Endometrial microvascular endothelial cells (primary cell): ENCODE results near the gene ERCC1. TPM values are rescaled to one million over a fixed set of nuclear protein-coding genes. Genes with fewer than 3 reads are reported as not detected.

ENCODE experiments used
- in situ Hi-C: cut with HindIII; loops from 2 replicates; pipeline ENCODE4 v1.10.0; 2017; ENCODE audit warnings: low sequenced_read_pairs, low pct_unique_long_range_greater_than_20kb; ENCODE audit errors: inconsistent ontology term
- total RNA-seq: library from RNA; depleted of rRNA; stranded (reverse); fragments of >200 nt; gene quantifications from one replicate; pipeline ENCODE4 v1.2.3, GENCODE V29; 2015; ENCODE audit errors: inconsistent ontology term

The ERCC1 gene
- total RNA-seq, 1 donor from 2014 or later, result 109 TPM

DNA sequence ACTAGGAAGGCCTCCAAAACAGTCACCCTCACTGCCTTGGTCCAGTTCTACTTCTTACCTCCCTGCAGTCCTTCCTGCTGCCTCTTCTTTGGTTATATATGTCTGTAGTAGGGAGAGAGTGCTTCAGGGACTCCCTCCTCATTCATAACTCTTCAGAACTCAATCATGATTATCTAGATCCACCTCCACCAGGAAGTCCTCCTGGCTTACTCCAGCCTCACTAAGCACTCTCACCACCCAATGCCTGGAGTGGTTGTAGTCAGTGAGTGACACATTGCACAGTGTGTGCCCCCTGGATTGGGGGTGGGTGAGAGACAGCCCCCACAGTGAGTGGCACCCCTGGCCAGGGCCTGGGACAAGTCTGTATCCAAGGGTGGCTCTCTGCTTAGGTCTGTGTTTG, 34.1 kb upstream of the ERCC1 start:
- in situ Hi-C loops, result no loop called here

- in situ Hi-C loops, result no loop called here
These were observed 32.7 kb upstream of the ERCC1 start for GRCh38 chr19:45456500-45456815.

GRCh38 chr19:45455707-45456499, 32.2 kb upstream of the ERCC1 start:
- in situ Hi-C loops, result no loop called here

GRCh38 chr19:45451850-45452387, 28.2 kb upstream of the ERCC1 start:
- in situ Hi-C loops, result no loop called here

GRCh38 chr19:45451131-45451849, 27.6 kb upstream of the ERCC1 start:
- in situ Hi-C loops, result no loop called here

- in situ Hi-C loops, result no loop called here
These were observed 26.3 kb upstream of the ERCC1 start for GRCh38 chr19:45450012-45450333.

DNA sequence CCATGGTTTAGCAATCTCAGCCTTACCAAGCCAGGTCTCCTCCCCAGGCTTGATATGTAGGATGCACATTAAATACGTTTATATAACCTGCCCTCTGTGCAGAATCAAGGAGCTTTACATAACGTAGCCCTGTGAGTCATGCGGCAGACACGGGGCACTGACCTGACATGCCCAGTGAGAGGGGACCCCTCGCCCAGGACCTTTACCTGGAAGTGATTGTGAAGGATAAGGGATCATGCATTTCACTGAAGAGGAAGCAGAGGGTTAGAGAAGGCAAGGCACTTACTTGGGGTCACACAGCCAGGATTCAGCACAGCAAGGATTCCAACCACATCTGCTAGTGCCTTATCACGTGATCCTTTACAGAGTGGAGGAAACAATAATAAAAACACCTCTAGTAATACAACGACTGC, 25.2 kb upstream of the ERCC1 start:
- in situ Hi-C loops, result no loop called here

DNA sequence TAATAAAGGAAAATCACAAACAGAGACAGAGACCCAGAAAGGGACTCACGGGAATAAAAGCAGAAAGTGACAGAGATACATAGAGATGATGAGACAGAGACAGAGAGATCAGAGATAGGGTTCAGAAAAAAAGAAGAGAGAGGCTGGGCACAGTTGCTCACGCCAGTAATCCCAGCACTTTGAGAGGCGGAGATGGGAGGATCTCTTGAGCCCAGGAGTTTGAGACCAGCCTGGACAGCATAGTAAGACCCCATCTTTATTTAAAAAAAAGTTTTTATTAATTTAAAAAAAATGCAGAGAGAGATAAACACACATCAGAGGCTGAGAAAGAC, 24.7 kb upstream of the ERCC1 start:
- in situ Hi-C loops, result no loop called here

DNA sequence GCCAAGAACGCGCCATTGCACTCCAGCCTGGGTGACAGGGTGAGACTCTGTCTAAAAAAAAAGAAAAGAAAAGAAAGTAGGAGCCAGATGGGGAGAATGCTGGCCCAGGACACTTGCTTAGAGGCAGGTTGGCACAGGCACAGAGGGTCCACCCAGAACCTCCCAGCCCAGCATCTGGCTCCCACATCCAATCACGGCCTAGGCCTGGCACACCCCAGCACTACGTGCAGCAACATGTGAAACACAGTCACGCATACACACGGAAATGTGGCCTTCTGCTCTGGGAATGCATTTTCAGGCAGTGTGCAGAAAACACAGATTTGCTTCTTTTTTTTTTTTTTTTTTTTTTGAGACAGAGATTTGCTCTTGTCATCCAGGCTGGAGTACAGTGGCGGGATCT, 23.2 kb upstream of the ERCC1 start:
- in situ Hi-C loops, result no loop called here

DNA sequence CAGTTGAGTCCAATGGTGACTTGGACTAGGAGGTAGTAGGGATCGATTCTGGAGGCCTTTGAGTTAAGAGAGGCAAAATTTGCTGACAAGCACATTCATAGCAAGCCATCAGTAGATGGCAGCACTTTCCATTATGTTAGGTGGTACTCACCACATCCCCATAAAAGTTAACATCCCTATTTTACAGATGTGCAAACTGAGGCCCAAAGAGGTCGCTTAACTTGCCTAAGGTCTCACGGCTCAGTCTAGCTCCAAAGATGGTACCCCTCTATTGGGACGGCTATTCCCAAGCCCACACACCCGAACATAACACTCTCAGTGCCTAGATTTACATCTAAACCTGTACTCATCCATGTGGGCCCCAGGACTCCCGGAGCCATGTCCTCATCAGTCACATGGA, 22.6 kb upstream of the ERCC1 start:
- in situ Hi-C loops, result no loop called here

DNA sequence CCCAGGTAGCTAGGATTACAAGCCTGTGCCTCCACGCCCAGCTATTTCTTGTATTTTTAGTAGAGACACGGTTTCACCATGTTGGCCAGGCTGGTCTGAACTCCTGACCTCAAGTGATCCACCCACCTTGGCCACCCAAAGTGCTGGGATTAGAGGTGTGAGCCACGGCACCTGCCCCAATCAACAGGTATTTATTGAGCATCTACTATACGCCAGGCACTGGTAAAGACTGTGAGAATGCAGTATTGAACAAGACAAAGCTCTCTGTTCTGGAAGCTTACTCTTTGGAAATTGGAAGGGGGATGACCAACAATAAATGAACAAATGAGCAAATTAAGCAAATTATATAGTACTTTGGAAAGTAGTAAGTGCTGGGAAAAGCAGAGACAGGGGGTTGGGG, 21.4 kb upstream of the ERCC1 start:
- in situ Hi-C loops, result no loop called here

DNA sequence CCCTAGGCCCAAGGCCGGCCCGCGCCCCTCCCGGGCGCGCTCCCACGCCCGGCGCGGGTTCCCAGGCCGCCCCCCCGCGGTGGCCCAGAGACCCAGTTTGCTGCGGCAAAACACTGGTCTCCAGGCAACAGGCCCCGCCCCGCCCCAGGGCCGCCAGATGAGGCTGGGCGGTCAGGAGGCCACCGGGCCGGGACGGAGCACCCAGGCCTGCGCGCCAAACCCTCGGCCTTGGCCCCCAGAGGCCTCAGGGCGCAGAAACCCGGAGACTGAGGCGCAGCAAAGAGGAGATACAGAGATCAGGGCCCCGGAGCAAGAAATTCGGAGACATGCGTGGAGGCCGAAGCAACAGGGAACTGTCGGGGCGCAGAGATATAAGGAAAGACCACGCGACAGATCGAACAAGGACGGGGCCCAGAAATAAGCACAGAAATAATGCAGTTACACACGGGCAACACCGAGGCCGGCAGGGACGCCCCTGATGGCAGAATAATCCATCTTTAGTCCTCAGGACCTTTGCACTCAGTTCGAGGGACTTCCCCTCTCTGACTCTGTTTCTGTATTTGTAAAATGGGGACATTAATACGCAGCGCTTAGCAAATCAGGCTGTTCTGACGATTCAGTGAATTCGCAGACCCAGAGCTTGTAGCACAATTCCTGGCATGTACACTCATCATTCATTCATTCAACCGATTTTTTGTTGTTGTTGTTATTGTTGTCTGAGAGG, 20.8 kb upstream of the ERCC1 start:
- in situ Hi-C loops, result no loop called here

DNA sequence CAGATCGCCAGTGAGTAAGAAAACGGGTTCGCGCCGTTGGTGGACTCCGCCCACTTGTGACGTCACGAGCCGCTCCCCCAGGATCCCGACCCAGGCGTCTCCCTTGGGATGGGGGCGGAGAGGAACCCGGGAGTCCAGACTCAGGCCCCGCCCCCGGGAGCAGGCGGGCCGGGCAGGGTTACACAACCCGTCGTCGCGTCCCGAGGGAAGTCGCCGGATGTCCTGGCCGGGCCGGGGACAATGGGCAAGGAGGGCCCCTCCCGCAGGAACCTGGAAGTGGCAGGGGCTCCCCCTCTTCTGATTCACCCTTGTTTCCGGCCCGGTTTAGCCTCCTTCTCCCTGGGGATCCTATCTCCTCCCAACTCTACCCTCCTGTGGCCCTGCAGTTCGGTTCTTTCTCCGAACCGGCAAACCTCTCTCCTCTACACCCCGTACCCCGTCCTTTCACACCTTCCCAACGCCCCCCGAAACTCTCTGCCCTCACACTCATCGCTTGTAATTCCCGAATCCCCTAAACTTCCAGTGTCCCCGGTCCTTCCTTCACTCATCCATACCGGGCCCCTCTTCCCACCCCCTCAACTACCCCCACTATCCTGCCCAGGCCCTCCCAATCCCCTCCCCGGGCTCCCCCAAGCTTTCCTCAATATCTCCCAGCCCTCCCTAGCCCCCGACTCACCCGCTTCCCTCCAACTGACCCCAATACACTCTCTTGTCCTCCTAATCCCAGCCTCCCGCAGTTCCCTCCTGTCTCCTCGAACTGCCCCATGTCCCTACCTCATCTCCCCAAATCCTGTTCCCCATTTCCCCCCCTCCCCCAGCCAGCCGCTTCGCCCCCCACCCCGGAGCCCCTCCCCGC, 20.0 kb upstream of the ERCC1 start:
- in situ Hi-C loops, result no loop called here

GRCh38 chr19:45442778-45443461, 19.2 kb upstream of the ERCC1 start:
- in situ Hi-C loops, result no loop called here

- in situ Hi-C loops, result no loop called here
These were observed 18.7 kb upstream of the ERCC1 start for GRCh38 chr19:45442408-45442777.

GRCh38 chr19:45440873-45441654, 17.3 kb upstream of the ERCC1 start:
- in situ Hi-C loops, result no loop called here

DNA sequence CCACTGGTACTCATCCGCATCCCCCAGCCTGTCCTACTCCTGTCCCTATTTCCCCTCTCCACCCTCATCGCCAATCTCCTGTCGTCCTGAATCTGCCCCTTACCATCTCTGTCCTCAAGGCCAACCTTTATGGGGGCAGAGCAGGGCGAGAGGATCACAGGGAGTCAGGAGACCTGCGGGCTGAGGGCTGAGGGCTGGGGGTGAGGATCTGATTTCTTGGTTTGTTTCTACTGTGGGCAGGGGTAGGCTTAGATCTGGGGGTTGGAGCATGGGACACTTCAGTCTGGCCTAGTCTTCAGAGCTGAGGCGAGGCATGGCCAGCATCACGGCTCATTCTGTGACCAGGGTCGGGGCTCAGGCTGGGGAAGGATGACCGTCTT, 16.5 kb upstream of the ERCC1 start:
- in situ Hi-C loops, result no loop called here
